Ovary (tissue), 3 donors: ENCODE results near the gene KBTBD12.
"Not testable (repeated sequence)": the region's sequence is repeated elsewhere in the genome, so short reads cannot be mapped to it uniquely, and the experiment has no call there.

Source experiments
- EP300 ChIP-seq: sonication (generic); formaldehyde crosslinking; IDR thresholded peaks from one replicate; pipeline ENCODE4 v1.6.1; 2017; ENCODE audit warnings: antibody characterized with exemption
- POLR2A ChIP-seq: fragments of 450-650 bp; IDR thresholded peaks from one replicate; pipeline ENCODE4 v1.6.1; 2017; ENCODE audit warnings: antibody characterized with exemption, mild to moderate bottlenecking, moderate library complexity
- TF ChIP-seq, protein P1 (sequence below), 3 donors: fragments of 450-650 bp in 2 of 3; fragments of 200-600 bp in 1 of 3; IDR thresholded peaks; one replicate each; pipeline versions ENCODE4 v1.5.1 to v1.8.0; 2016 to 2022; ENCODE audit warnings: antibody characterized with exemption in 3 of 3, mild to moderate bottlenecking in 1 of 3
- donor health status: DM: no; HTN: no; CAD: no.

DNA sequence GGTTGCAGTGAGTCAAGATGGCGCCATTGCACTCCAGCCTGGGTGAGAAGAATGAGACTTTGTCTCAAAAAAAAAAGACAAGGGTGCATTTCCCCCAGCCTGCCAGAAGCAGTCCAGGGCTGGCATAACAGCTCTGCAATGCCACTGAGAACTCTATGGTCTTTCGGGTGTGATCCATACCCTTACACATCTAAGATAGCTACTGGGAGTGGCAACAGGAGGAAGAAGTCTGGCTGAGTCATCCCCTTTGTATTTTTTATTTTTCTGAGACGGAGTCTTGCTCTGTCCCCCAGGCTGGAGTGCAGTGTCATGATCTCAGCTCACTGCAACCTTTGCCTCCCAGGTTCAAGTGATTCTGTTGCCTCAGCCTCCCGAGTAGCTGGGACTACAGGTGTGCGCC lies 40.9 kb upstream of the KBTBD12 start:
- not testable (repeated sequence) for TF ChIP-seq POLR2A, EP300
- TF ChIP-seq, protein P1, sequence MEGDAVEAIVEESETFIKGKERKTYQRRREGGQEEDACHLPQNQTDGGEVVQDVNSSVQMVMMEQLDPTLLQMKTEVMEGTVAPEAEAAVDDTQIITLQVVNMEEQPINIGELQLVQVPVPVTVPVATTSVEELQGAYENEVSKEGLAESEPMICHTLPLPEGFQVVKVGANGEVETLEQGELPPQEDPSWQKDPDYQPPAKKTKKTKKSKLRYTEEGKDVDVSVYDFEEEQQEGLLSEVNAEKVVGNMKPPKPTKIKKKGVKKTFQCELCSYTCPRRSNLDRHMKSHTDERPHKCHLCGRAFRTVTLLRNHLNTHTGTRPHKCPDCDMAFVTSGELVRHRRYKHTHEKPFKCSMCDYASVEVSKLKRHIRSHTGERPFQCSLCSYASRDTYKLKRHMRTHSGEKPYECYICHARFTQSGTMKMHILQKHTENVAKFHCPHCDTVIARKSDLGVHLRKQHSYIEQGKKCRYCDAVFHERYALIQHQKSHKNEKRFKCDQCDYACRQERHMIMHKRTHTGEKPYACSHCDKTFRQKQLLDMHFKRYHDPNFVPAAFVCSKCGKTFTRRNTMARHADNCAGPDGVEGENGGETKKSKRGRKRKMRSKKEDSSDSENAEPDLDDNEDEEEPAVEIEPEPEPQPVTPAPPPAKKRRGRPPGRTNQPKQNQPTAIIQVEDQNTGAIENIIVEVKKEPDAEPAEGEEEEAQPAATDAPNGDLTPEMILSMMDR (IDR thresholded peaks at IDR 0.05), result not testable (repeated sequence)
